SK-N-DZ (cell line): Measurements from ENCODE around the gene CGN.

Experiments used
- small RNA-seq, 2 experiments: library from RNA; depleted of rRNA; stranded (forward); fragments of <200 nt; gene quantifications; one replicate each; pipeline ENCODE3, GENCODE V24; 2014

The CGN gene

Small RNAs within 50 kb of the gene (small RNA-seq; reads per million reads assigned to genes)
- gene MIR554 = 0 reads per million in 2 experiments
- gene RF00405 = 0 reads per million in 2 experiments
